ENCODE results near the gene SSRP1. TPM values are rescaled to one million over a fixed set of nuclear protein-coding genes. Genes with fewer than 3 reads are reported as not detected.
"Not testable (repeated sequence)": the region's sequence is repeated elsewhere in the genome, so short reads cannot be mapped to it uniquely, and the experiment has no call there.

The SSRP1 gene
- total RNA-seq, 1 donor, result 83.2 TPM

DNA sequence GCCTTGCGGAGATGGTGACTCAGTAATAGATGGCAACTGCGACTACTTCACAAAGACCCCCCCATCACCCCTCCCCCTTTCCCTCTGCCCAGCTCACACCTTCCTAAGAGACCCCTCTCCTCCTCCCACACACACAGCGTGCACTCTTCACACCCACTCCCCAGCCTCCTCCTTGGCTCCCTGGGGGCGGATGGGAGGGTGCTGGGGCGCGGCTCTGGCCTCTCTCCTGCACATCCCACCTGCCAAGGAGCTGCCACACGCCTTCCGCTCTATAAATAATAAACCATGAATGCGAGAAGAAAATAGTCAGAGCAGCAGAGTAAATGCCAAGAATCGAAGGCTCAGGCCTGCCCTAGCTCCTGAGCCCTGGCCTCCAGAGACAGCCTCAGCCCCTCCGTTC, 7.0 kb upstream of the SSRP1 start:
- TF ChIP-seq CTCF (IDR thresholded peaks at IDR 0.05; ENCODE audit: insufficient read depth, low read length), result no peak
- no peak for DNase-seq (ENCODE audit: low read depth)
- no peak overlapping the region for H3K4me3 ChIP-seq (ENCODE audit: low read depth, low read length)

GRCh38 chr11:57341250-57341808, 5.6 kb upstream of the SSRP1 start:
- DNase-seq (ENCODE audit: low read depth), result no peak
- H3K4me3 ChIP-seq (ENCODE audit: low read depth, low read length), result no peak overlapping the region

GRCh38 chr11:57340039-57340615, 4.4 kb upstream of the SSRP1 start:
- H3K4me3 ChIP-seq (ENCODE audit: low read depth, low read length), result no peak overlapping the region
- no peak for DNase-seq (ENCODE audit: low read depth)
- no peak for TF ChIP-seq CTCF (IDR thresholded peaks at IDR 0.05; ENCODE audit: insufficient read depth, low read length)

More at GRCh38 chr11:57341250-57341808, 5.6 kb upstream of the SSRP1 start:
- no peak for TF ChIP-seq CTCF (IDR thresholded peaks at IDR 0.05; ENCODE audit: insufficient read depth, low read length)

DNA sequence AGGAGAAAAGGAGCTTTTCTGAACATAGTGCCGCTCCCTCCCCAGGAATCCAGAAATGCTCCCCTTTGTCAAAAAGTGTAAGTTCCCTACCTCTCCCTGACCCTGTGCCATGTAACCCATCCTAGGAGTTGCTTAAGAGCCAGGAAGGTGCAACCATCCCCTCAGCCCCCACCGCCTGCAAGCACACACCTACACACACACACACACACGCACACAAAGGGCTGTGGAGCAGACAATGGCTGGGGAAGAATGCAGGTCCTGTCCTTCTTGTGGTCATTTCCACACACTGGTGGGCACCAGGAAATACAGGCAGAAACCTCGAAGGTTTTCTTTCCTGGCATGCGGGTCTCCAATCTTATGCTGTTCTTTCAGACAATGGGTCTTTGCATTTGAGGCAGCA, 3.6 kb upstream of the SSRP1 start:
- no peak overlapping the region for H3K4me3 ChIP-seq (ENCODE audit: low read depth, low read length)
- TF ChIP-seq CTCF (IDR thresholded peaks at IDR 0.05; ENCODE audit: insufficient read depth, low read length), result no peak
- DNase-seq (ENCODE audit: low read depth), result no peak

- DNase-seq (ENCODE audit: low read depth), result no peak
Measured at GRCh38 chr11:57338142-57338541, 2.5 kb upstream of the SSRP1 start, which contains the start of gene P2RX3. TSS of gene P2RX3 (plus strand) at chr11:57338352. CDS start at chr11:57338551, 199 bp downstream.

DNA sequence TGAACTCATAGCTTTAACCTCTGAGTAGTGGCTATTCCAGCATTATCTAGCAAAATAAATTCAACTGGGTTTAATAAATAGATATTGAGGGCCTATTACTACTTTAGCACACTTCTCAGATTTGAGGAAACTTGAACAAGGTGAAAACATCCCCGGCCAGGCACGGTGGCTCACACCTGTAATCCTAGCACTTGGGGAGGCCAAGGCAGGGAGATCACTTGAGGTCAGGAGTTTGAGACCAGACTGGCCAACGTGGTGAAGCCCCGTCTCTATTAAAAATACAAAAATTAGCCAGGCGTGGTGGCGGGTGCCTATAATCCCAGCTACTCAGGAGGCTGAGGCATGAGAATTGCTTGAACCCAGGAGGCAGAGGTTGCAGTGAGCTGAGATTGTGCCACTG, 1.2 kb upstream of the SSRP1 start:
- not testable (repeated sequence) for DNase-seq (ENCODE audit: low read depth); H3K4me3 ChIP-seq (ENCODE audit: low read depth, low read length)

More at GRCh38 chr11:57338142-57338541, 2.5 kb upstream of the SSRP1 start, which contains the start of gene P2RX3:
- TF ChIP-seq CTCF (IDR thresholded peaks at IDR 0.05; ENCODE audit: insufficient read depth, low read length), result no peak
- H3K4me3 ChIP-seq (ENCODE audit: low read depth, low read length), result no peak within 1 kb of the TSS

- peak overlapping the region; percentile 85 for H3K4me3 ChIP-seq (ENCODE audit: low read depth, low read length)
- no peak for TF ChIP-seq CTCF (IDR thresholded peaks at IDR 0.05; ENCODE audit: insufficient read depth, low read length)
- DNase-seq (ENCODE audit: low read depth), result no peak
Measured at GRCh38 chr11:57336111-57336666, 497 bp upstream of the SSRP1 start.

Measured in fibroblast of the aortic adventitia (primary cell).